ENCODE results near the gene LYVE1.

Gene LYVE1

GRCh38 chr11:10590218-10590915 is 21.9 kb upstream of the LYVE1 start:
- TF ChIP-seq, protein P1, sequence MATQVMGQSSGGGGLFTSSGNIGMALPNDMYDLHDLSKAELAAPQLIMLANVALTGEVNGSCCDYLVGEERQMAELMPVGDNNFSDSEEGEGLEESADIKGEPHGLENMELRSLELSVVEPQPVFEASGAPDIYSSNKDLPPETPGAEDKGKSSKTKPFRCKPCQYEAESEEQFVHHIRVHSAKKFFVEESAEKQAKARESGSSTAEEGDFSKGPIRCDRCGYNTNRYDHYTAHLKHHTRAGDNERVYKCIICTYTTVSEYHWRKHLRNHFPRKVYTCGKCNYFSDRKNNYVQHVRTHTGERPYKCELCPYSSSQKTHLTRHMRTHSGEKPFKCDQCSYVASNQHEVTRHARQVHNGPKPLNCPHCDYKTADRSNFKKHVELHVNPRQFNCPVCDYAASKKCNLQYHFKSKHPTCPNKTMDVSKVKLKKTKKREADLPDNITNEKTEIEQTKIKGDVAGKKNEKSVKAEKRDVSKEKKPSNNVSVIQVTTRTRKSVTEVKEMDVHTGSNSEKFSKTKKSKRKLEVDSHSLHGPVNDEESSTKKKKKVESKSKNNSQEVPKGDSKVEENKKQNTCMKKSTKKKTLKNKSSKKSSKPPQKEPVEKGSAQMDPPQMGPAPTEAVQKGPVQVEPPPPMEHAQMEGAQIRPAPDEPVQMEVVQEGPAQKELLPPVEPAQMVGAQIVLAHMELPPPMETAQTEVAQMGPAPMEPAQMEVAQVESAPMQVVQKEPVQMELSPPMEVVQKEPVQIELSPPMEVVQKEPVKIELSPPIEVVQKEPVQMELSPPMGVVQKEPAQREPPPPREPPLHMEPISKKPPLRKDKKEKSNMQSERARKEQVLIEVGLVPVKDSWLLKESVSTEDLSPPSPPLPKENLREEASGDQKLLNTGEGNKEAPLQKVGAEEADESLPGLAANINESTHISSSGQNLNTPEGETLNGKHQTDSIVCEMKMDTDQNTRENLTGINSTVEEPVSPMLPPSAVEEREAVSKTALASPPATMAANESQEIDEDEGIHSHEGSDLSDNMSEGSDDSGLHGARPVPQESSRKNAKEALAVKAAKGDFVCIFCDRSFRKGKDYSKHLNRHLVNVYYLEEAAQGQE (IDR thresholded peaks at IDR 0.05; ENCODE audit: insufficient read depth in 1 of 2, low read depth in 2 of 2, low read length in 2 of 2): no peak
- no peak for TF ChIP-seq POLR2AphosphoS5 (IDR thresholded peaks at IDR 0.05; ENCODE audit: low read depth, low read length)
- no peak for TF ChIP-seq TAF1 (IDR thresholded peaks at IDR 0.05; ENCODE audit: borderline replicate concordance, insufficient read depth, low read length)
- no peak for TF ChIP-seq SIN3A (IDR thresholded peaks at IDR 0.05; ENCODE audit: borderline replicate concordance, insufficient read depth, low read length)

GRCh38 chr11:10588904-10589303 is 20.4 kb upstream of the LYVE1 start:
- TF ChIP-seq FOXP2 (optimal IDR thresholded peaks at IDR 0.05; ENCODE audit: borderline replicate concordance, extremely low read depth, extremely low read length, insufficient read depth) (no peak), POLR2AphosphoS5 (IDR thresholded peaks at IDR 0.05; ENCODE audit: low read depth, low read length) (no peak), TAF1 (IDR thresholded peaks at IDR 0.05; ENCODE audit: borderline replicate concordance, insufficient read depth, low read length) (no peak), SIN3A (IDR thresholded peaks at IDR 0.05; ENCODE audit: borderline replicate concordance, insufficient read depth, low read length) (no peak)
- TF ChIP-seq, protein P1 (IDR thresholded peaks at IDR 0.05; ENCODE audit: insufficient read depth in 1 of 2, low read depth in 2 of 2, low read length in 2 of 2): no peak

DNA sequence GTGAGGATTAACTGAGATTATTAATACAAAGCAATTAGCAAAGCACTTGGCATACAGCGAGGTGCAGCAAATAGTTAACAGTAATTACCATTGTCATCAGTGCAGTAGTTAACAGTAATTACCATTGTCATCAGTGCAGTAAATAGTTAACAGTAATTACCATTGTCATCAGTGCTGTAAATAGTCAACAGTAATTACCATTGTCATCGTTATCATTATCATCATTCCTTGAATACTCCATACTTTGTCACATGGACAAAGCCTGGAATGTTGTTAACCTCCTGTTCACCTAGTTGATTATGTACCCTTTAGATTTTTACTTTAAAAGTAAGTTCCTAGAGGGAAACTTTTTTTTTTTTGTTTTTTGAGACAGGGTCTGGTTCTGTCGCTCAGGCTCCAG is 19.5 kb upstream of the LYVE1 start:
- TF ChIP-seq, protein P1 (IDR thresholded peaks at IDR 0.05; ENCODE audit: insufficient read depth in 1 of 2, low read depth in 2 of 2, low read length in 2 of 2): no peak
- TF ChIP-seq SIN3A (IDR thresholded peaks at IDR 0.05; ENCODE audit: borderline replicate concordance, insufficient read depth, low read length) (no peak), TAF1 (IDR thresholded peaks at IDR 0.05; ENCODE audit: borderline replicate concordance, insufficient read depth, low read length) (no peak), FOXP2 (optimal IDR thresholded peaks at IDR 0.05; ENCODE audit: borderline replicate concordance, extremely low read depth, extremely low read length, insufficient read depth) (no peak), POLR2AphosphoS5 (IDR thresholded peaks at IDR 0.05; ENCODE audit: low read depth, low read length) (no peak)

DNA sequence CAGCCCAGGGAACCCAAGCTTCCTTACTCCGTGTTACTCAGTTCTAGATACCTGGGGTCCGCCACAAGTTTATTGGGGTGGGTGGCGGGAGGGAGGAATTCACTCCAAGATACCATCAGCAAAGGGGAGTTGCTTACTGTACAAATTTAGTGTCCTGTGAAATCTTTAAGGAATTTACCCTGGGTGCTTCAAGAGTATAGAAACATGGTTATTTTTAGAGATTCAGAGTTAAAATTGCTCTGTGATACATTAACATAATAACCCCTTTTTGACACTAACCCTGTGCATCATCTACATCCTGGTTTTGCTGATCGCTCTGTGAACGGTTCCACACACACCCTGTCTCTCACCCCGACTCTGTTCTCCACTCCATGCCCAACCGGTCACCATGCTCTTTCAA is 18.9 kb upstream of the LYVE1 start:
- no peak for TF ChIP-seq TAF1 (IDR thresholded peaks at IDR 0.05; ENCODE audit: borderline replicate concordance, insufficient read depth, low read length)
- TF ChIP-seq FOXP2 (optimal IDR thresholded peaks at IDR 0.05; ENCODE audit: borderline replicate concordance, extremely low read depth, extremely low read length, insufficient read depth): no peak
- TF ChIP-seq POLR2AphosphoS5 (IDR thresholded peaks at IDR 0.05; ENCODE audit: low read depth, low read length): no peak
- TF ChIP-seq, protein P1 (IDR thresholded peaks at IDR 0.05; ENCODE audit: insufficient read depth in 1 of 2, low read depth in 2 of 2, low read length in 2 of 2): no peak
- TF ChIP-seq SIN3A (IDR thresholded peaks at IDR 0.05; ENCODE audit: borderline replicate concordance, insufficient read depth, low read length): no peak
